SU-DHL-6 (cell line): ENCODE data around the gene CIB2.

Experiments
- H2AFZ ChIP-seq: fragments of 200-600 bp; sonication (generic); 2 replicates; pipeline ENCODE4 v1.6.1; 2014; ENCODE audit warnings: low read depth, mild to moderate bottlenecking, moderate library complexity, mixed read lengths, antibody characterized with exemption, low read length; ENCODE audit not compliant: severe bottlenecking
- H3F3A ChIP-seq: fragments of 200-600 bp; shearing (Covaris generic); 2 replicates; pipeline ENCODE4 v1.6.0; 2016; ENCODE audit warnings: antibody characterized with exemption, mild to moderate bottlenecking; ENCODE audit not compliant: insufficient read depth
- H3K27ac ChIP-seq: fragments of 200-600 bp; sonication (generic); 2 replicates; pipeline ENCODE4 v1.5.1; 2016; ENCODE audit warnings: low read depth, mild to moderate bottlenecking, low read length, moderate library complexity, mixed read lengths
- H3K27me3 ChIP-seq: fragments of 200-600 bp; sonication (generic), shearing (Covaris generic); 2 replicates; pipeline ENCODE4 v1.6.0; 2014; ENCODE audit warnings: mild to moderate bottlenecking, low read length
- H3K36me3 ChIP-seq: fragments of 200-600 bp; sonication (generic); 2 replicates; pipeline ENCODE4 v1.6.1; 2014; ENCODE audit warnings: mild to moderate bottlenecking, low read length, mixed read lengths
- H3K4me2 ChIP-seq: fragments of 300-600, 200-600 bp; shearing (Covaris generic), sonication (generic); 2 replicates; pipeline ENCODE4 v1.6.0; 2014; ENCODE audit warnings: low read length, low read depth, mild to moderate bottlenecking; ENCODE audit not compliant: poor library complexity, severe bottlenecking
- H3K4me3 ChIP-seq: fragments of 200-600 bp; sonication (generic); 2 replicates; pipeline ENCODE4 v1.5.1; 2014; ENCODE audit warnings: antibody characterized with exemption, low read length, mild to moderate bottlenecking, mixed read lengths; ENCODE audit not compliant: insufficient read depth, poor library complexity, severe bottlenecking
- H3K79me2 ChIP-seq: fragments of 200-600 bp; sonication (generic); 2 replicates; pipeline ENCODE4 v1.6.1; 2014; ENCODE audit warnings: mild to moderate bottlenecking, low read length, moderate library complexity; ENCODE audit not compliant: insufficient read depth
- H3K9ac ChIP-seq: fragments of 200-600 bp; sonication (generic); 2 replicates; pipeline ENCODE4 v1.7.0; 2014; ENCODE audit warnings: mild to moderate bottlenecking, low read length
- H3K9me2 ChIP-seq: fragments of 200-600 bp; sonication (generic); replicated peaks from 2 replicates; pipeline ENCODE4 v1.6.1; 2014; ENCODE audit warnings: low read length; ENCODE audit not compliant: insufficient read depth
- H3K9me3 ChIP-seq: fragments of 200-600 bp; sonication (generic); 2 replicates; pipeline ENCODE4 v1.6.1; 2014; ENCODE audit warnings: low read length, mixed read lengths; ENCODE audit not compliant: insufficient read depth
- H4K20me1 ChIP-seq: fragments of 200-600 bp; sonication (generic); 2 replicates; pipeline ENCODE4 v1.6.1; 2014; ENCODE audit warnings: low read depth, mild to moderate bottlenecking, antibody characterized with exemption, low read length, moderate library complexity, mixed read lengths
- EZH2phosphoT487 ChIP-seq: fragments of 200-600 bp; sonication (generic), shearing (Covaris generic); conservative IDR thresholded peaks from 2 replicates; pipeline ENCODE4 v1.6.1; 2018; ENCODE audit warnings: mild to moderate bottlenecking, antibody characterized with exemption, low read length, moderate library complexity, mixed read lengths
- TF ChIP-seq, protein P1 (sequence below): fragments of 200-600 bp; sonication (generic); IDR thresholded peaks from one replicate; pipeline ENCODE4 v1.5.1; 2017; ENCODE audit warnings: antibody characterized with exemption, mild to moderate bottlenecking, low read length, moderate library complexity; ENCODE audit not compliant: insufficient read depth, poor library complexity, severe bottlenecking

Gene CIB2

GRCh38 chr15:78149805-78150751, 18.8 kb upstream of the CIB2 start:
- H4K20me1 ChIP-seq: no peaks in the 10 kb centered on the region
- H3K27ac ChIP-seq: no peak overlapping the region
- H3K9me2 ChIP-seq: no peaks in the 10 kb centered on the region
- no peaks in the 10 kb centered on the region for H3K9me3 ChIP-seq
- H3K27me3 ChIP-seq: no peaks in the 10 kb centered on the region
- TF ChIP-seq, protein P1, sequence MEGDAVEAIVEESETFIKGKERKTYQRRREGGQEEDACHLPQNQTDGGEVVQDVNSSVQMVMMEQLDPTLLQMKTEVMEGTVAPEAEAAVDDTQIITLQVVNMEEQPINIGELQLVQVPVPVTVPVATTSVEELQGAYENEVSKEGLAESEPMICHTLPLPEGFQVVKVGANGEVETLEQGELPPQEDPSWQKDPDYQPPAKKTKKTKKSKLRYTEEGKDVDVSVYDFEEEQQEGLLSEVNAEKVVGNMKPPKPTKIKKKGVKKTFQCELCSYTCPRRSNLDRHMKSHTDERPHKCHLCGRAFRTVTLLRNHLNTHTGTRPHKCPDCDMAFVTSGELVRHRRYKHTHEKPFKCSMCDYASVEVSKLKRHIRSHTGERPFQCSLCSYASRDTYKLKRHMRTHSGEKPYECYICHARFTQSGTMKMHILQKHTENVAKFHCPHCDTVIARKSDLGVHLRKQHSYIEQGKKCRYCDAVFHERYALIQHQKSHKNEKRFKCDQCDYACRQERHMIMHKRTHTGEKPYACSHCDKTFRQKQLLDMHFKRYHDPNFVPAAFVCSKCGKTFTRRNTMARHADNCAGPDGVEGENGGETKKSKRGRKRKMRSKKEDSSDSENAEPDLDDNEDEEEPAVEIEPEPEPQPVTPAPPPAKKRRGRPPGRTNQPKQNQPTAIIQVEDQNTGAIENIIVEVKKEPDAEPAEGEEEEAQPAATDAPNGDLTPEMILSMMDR: no peak
- H3F3A ChIP-seq: 0 out of 2 replicates have a peak, but pooled peaks cover 6% of the 10 kb centered on the region
- peak overlapping the region; percentile 69 for H3K9ac ChIP-seq
- peaks cover 26% of the 10 kb centered on the region; the same call in 1 of the 2 replicates for H3K79me2 ChIP-seq
- peak overlapping the region; percentile 98 for H3K4me3 ChIP-seq
- H2AFZ ChIP-seq: peak overlapping the region; percentile 54
- H3K4me2 ChIP-seq: peak overlapping the region; percentile 55
- no peaks in the 10 kb centered on the region for H3K36me3 ChIP-seq

GRCh38 chr15:78149068-78149804, 18.0 kb upstream of the CIB2 start, which contains the start of gene IDH3A:
TSS of gene IDH3A (plus strand) at chr15:78149362. CDS start at chr15:78149404, 42 bp downstream.
- H2AFZ ChIP-seq: peak within 1 kb of the TSS; percentile 76
- TF ChIP-seq, protein P1: no peak
- no peak for TF ChIP-seq EZH2phosphoT487
- H3K27me3 ChIP-seq: no peaks in the 10 kb centered on the region
- H3K9me3 ChIP-seq: no peaks in the 10 kb centered on the region
- H3K36me3 ChIP-seq: no peaks in the 10 kb centered on the region
- 0 out of 2 replicates have a peak, but pooled peaks cover 6% of the 10 kb centered on the region for H3F3A ChIP-seq
- H3K4me2 ChIP-seq: peak within 1 kb of the TSS; percentile 70
- peak within 1 kb of the TSS; percentile 69 for H3K9ac ChIP-seq
- H3K27ac ChIP-seq: peak within 1 kb of the TSS; percentile 36; the same call in 1 of the 2 replicates
- peak within 1 kb of the TSS; percentile 98 for H3K4me3 ChIP-seq
- peaks cover 26% of the 10 kb centered on the region; the same call in 1 of the 2 replicates for H3K79me2 ChIP-seq
- no peaks in the 10 kb centered on the region for H3K9me2 ChIP-seq
- no peaks in the 10 kb centered on the region for H4K20me1 ChIP-seq

DNA sequence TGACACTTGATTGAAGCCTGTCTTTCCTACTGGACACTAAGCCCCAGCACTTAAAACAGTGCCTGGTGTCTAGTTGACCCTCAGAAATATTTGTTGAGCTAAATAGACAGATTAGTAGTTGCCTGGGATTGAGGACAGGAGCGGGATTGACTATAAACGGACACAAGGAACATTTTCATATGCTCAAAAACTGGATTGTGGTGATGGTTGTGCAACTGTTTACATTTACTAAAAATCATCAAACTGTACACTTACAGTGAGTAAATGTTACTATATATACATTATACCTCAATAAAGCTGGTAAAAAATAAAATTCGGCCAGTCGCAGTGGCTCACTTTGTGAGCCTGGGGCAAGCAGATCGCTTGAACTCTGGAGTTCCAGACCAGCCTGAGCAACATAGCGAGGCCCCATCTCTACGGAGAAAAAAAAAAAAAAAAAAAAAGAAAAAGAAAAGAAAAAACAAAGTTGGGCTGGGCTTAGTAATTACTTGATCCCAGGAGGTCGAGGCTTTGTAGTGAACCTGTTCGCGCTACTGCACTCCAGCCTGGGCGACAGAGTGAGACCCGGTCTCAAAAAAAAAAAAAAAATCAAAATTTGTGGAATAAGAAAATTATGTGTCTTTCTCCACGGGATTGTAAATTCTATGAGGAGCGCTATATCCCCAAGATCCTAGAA, 17.3 kb upstream of the CIB2 start:
- Histone ChIP-seq H3F3A (0 out of 2 replicates have a peak, but pooled peaks cover 6% of the 10 kb centered on the region), H3K27me3 (no peaks in the 10 kb centered on the region), H3K9me2 (no peaks in the 10 kb centered on the region), H3K4me2 (peak overlapping the region; percentile 70), H3K9ac (peak overlapping the region; percentile 69), H3K79me2 (peaks cover 22% of the 10 kb centered on the region; the same call in 1 of the 2 replicates), H3K27ac (peak overlapping the region; percentile 36; the same call in 1 of the 2 replicates), H2AFZ (peak overlapping the region; percentile 76), H4K20me1 (no peaks in the 10 kb centered on the region), H3K4me3 (peak overlapping the region; percentile 98), H3K9me3 (no peaks in the 10 kb centered on the region), H3K36me3 (no peaks in the 10 kb centered on the region)
- no peak for TF ChIP-seq EZH2phosphoT487
- TF ChIP-seq, protein P1: no peak
